ENCODE measurements around the gene PTPRO.

The PTPRO gene

GRCh38 chr12:15355766-15356165 lies 33.5 kb downstream of the PTPRO start:
- no peak for DNase-seq

GRCh38 chr12:15356951-15357364 lies 34.6 kb downstream of the PTPRO start:
- no peak for DNase-seq

- no peak for DNase-seq
These were observed 42.2 kb downstream of the PTPRO start for GRCh38 chr12:15364221-15365160.

GRCh38 chr12:15368812-15369211 lies 46.5 kb downstream of the PTPRO start:
- DNase-seq = no peak

- no peak for DNase-seq
These were observed 50.0 kb downstream of the PTPRO start for GRCh38 chr12:15372352-15372751.

GRCh38 chr12:15387772-15388171 lies 65.5 kb downstream of the PTPRO start:
- DNase-seq = no peak

GRCh38 chr12:15389561-15389960 lies 67.3 kb downstream of the PTPRO start:
- DNase-seq = no peak

GRCh38 chr12:15393037-15393436 lies 70.7 kb downstream of the PTPRO start:
- DNase-seq = no peak

- DNase-seq = no peak
These were observed 71.7 kb downstream of the PTPRO start for GRCh38 chr12:15393995-15394394.

- DNase-seq = no peak
These were observed 82.2 kb downstream of the PTPRO start for GRCh38 chr12:15404485-15404884.

- no peak for DNase-seq
These were observed 83.3 kb downstream of the PTPRO start for GRCh38 chr12:15405606-15406005.

- no peak for DNase-seq
These were observed 84.7 kb downstream of the PTPRO start for GRCh38 chr12:15407025-15407424.

GRCh38 chr12:15411842-15412241 lies 89.5 kb downstream of the PTPRO start:
- no peak for DNase-seq

GRCh38 chr12:15417691-15418090 lies 95.4 kb downstream of the PTPRO start:
- no peak for DNase-seq

GRCh38 chr12:15423629-15424028 lies 101.3 kb downstream of the PTPRO start:
- DNase-seq = no peak

GRCh38 chr12:15427913-15428312 lies 105.6 kb downstream of the PTPRO start:
- DNase-seq = no peak

- DNase-seq = no peak
These were observed 106.3 kb downstream of the PTPRO start for GRCh38 chr12:15428632-15429031.

GRCh38 chr12:15429262-15429661 lies 107.0 kb downstream of the PTPRO start:
- no peak for DNase-seq

- no peak for DNase-seq
These were observed 113.3 kb downstream of the PTPRO start for GRCh38 chr12:15435597-15435996.

- DNase-seq = no peak
These were observed 117.2 kb downstream of the PTPRO start for GRCh38 chr12:15439459-15439858.

GRCh38 chr12:15443050-15443449 lies 120.7 kb downstream of the PTPRO start:
- DNase-seq = no peak

GRCh38 chr12:15443611-15444010 lies 121.3 kb downstream of the PTPRO start:
- DNase-seq = no peak

- DNase-seq = no peak
These were observed 122.2 kb downstream of the PTPRO start for GRCh38 chr12:15444523-15444922.

GRCh38 chr12:15446807-15447206 lies 124.5 kb downstream of the PTPRO start:
- no peak for DNase-seq

GRCh38 chr12:15453613-15454012 lies 131.3 kb downstream of the PTPRO start:
- no peak for DNase-seq

Data from midbrain (tissue), 1 donor.